NCI-H2107 (cell line): ENCODE data around the gene LAPTM5.

Source experiments
- DNase-seq: peaks from one replicate; lab custom pipeline; 2025; lab: John Stamatoyannopoulos, UW

Gene LAPTM5

DNA sequence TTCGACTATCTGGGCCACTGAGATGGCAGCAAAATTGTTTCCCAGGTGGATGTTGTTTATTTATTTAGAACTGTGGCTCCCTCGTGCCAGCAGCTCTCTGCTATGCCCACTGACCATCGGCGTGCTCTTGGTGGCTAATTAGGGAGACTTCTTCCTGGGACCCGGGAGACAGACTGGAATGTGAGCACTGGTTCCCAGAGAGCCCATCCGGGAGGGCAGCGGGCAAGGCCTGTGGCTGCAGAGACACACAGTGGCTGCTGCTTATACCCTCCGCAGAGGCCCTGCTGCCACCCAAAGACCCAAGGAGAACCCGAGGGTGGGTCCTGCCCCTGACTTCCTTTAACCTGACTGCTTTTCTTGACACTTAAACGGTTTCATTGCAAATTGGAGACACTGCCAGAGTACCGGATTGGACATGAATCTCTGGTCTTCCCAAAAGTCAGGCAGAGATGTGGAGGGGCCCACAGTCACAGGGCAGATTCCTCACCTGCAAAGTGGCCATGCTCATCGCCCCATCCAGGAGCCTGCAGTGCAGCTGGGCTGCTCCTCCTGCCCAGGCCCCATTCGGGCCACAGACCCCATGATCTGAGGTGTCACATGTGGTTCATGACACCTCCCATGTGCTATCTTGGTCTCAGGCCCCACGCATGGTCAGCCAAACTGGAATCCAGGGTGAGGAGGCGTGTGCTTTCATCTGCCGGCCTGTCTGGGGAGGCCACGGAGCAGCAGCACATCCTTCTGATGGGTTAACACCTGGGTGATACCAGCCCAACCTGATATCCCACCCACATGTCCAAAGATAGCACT is 28.5 kb downstream of the LAPTM5 start:
- no peak for DNase-seq

- DNase-seq: no peak
These were observed 29.2 kb downstream of the LAPTM5 start for GRCh38 chr1:30728340-30728739.

DNA sequence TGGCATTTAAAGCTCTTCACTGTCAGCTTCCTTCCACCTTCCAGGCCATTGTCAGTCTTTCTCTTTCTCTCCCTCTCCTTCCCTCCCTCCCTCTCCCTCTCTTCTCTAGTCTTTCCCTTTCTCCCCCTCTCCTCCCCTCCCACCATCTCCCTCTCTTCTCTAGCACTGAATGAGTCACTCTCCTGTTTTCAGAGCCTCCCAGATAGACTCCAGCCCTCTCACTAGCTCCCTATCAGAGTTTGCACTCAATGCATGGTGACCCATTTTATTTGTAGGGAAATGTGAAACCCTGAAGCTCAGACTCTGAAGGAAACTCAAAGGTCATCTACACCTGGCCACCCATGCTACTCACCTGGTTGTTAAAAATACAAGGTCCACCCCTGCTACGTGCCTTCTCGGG is 29.8 kb downstream of the LAPTM5 start:
- no peak for DNase-seq

DNA sequence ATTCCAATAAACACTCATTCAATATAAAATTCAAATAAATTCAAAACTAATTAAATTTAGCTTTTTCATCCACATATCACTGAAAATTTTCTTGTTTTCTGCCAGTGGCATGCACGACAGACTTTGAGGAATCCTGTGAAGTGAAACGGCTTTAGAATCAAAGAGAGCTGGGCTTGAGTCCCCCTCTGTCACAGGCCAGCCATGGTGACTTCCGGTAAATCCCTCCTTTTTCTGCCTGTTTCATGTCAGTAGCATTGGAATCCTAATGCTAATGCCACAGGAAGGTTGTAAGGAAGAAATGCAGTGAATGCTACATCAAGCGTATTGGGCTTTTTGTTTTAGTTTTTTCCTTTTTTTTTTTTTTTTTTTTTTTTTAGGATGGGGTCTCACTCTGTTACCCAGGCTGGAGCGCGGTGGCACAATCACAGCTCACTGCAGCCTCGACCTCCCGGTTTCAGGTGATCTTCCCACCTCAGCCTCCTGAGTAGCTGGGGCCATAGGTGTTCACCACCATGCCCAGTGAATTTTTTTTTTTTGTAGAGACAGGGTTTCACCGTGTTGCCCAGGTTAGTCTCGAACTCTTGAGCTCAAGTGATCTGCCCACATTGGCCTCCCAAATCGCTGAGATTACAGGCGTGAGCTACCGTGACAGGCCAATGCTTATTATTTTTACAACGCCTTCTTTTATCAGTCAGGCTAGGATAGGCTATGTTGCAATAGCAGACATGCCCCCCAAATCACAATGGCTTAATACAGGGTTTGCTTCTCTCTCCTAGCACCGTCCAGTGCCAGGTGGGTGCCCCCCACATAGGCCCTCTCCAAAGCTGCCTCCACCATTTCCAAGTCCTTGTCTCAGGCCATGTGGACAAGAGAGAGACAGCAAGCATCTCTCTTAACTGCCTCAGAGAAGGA is 30.5 kb downstream of the LAPTM5 start:
- DNase-seq: no peak

- DNase-seq: no peak
These were observed 31.3 kb downstream of the LAPTM5 start for GRCh38 chr1:30726236-30726635.

DNA sequence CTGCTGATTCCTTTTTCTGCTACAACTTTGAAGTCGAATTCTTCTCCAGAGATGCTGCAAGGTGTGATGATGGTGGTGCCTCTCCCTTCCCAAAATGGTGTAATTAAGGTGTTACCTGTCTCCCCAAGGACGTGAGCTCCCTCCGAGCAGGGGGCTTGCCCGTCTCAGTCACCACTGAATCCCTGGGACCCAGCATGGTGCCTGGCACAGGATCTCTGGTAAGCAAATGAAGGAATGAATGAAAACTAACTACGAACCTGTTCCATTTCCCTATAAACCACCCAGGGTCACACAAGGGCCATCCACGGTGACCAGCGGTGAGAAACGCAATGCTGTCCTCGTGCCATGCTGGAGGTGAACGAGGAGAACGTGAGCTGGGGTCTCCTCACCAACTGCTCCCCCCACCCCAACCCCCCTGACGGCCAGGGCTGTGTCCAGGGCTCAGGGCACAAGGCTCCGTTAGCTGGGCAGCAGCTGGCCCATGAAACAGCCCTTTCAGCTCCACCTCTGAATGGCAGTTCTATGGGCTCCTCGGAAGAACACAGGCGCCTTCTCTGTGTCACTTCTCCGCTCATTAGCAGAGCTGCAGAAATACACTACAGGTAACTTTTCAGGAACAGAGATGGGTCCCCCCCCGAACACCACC is 32.0 kb downstream of the LAPTM5 start:
- no peak for DNase-seq

GRCh38 chr1:30724655-30725421 is 32.7 kb downstream of the LAPTM5 start:
- DNase-seq: no peak

- no peak for DNase-seq
These were observed 33.4 kb downstream of the LAPTM5 start for GRCh38 chr1:30724175-30724574.

GRCh38 chr1:30723331-30723755 is 34.2 kb downstream of the LAPTM5 start, which contains the start of gene MATN1:
TSS of gene MATN1 (minus strand) at chr1:30723585. CDS start at chr1:30723551, 34 bp downstream.
- no peak for DNase-seq

GRCh38 chr1:30721812-30722537 is 35.6 kb downstream of the LAPTM5 start:
- no peak for DNase-seq

DNA sequence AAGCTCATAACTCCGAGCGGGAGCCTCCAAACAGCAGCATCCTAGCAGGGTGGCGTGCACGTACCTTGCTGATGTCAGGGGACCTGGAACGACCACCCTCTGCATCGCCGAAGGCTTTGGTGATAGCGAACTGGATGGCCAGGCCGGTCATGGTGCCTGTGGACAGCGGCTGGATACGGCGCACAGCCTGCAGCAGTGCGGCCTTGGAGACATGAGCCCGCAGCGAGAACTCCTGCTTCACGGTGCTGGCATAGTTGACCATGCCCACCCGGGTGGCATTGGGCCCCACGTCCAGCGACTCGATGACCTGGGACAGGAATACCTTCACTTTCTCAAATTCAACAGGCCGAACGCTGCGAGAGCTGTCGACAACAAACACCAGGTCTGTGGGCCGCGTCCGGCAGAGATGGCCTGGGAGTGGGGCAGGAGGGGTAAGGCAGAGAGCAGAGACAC is 36.2 kb downstream of the LAPTM5 start:
- no peak for DNase-seq

- DNase-seq: no peak
These were observed 37.0 kb downstream of the LAPTM5 start for GRCh38 chr1:30720271-30721223.

DNA sequence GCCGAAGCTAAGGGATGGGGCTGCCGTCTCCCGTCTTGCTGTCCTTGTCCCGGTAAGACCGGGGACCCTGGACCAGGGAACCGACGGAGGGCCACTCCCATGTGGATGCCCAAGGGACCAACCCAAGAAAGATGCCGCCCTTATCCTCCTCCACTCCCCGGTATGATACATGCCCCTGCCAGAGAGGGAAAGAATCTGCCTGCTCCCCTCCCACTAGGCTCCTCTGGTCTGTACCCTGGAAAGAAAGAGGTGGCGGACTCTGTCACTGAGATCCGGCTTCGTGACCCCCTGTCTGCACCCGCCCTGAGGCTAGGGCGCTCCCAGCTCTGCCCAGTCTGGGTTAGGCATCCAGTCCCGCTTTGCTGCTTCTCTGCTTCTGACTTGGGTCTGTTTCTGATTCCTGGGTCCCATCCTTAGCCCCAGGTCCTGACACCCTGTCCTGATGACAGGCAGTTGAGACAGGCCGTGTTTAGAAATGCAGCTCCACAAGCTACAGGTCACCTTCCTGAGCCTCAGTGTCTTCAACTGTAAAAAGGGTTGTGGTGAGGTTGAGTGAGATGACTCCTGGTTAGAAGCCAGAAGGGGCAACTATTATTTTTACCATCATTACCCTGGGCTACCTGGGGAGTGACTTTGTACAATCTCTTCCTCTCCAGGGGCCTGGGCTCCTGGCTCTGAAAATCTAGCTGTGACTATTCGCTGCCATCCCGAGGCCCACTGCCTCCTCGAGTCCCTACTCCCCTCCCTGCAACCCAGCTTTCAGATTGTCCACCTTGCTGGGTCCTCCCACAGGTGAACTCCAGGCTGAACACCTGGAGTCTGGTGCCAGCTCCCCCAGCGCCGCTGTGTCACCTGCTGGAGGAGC is 37.9 kb downstream of the LAPTM5 start:
- DNase-seq: no peak

- peak; percentile 98 for DNase-seq
These were observed 38.8 kb downstream of the LAPTM5 start for GRCh38 chr1:30718636-30719405.

DNA sequence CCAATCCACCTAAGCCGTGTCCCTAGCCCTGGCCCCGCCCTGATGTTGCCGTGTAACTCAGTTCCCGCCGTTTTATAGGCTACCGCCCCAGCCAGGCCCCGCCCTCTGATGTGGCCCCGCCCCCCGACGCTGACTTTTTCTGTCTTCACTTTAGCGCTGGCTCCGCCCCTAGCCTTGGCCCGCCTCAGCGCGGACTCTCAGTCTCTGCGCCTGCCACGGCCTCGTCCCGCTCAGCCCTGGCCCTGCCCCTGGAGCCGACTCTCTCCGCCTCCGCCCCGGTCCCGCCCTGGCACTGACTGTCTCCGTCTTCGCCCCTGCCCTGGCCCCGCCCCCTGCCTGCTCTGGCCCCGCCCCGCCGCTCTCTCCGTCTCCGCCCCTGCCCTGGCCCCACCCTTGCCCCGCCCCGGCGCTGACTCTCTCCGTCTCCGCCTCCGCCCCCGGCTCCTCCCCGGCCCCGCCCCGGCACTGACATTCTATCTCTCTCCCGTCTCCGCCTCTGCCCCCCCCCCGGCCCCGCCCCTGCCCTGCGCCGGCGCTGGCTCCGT is 39.4 kb downstream of the LAPTM5 start:
- peak; percentile 98 for DNase-seq

DNA sequence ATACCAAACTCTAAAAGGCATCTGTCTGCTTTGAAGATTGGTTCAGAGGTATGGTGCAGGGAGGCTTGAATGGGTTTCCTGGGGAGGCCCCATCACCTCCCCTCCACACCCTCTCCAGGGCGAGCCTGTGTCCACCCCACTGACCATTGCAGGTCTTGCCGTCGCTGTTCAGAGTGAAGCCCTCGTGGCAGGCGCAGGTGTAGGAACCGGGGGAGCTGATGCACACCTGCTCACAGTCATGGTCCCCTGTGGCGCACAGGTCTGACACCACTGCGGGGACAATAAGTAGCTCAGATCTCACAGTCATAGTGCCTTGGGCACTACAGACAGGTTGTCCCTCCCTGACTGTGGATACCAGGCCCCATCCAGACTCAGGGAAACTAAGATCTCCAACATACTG is 40.9 kb downstream of the LAPTM5 start:
- no peak for DNase-seq

- DNase-seq: no peak
These were observed 41.7 kb downstream of the LAPTM5 start for GRCh38 chr1:30715886-30716285.

DNA sequence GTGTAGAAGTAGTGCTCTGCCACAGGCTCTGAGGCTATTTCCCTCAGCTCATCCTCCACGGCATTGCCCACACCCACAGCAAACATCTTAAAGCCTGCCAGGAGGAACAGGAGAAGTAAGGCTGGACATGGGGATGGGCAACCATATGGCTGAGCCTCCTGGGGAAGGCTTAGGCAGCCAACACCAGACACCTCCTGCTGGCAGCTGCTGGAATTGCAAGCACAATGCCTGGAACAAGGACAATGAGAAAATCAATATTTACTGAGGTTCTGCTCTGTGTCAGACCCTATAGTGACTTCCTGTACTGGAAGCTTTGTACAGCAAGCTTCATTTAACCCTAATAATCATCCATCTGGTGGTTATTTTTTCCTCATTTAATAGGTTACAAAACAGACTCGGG is 42.4 kb downstream of the LAPTM5 start:
- DNase-seq: no peak
